HT-29 (cell line): Measurements from ENCODE around the gene FAM111A. TPM values are rescaled to one million over a fixed set of nuclear protein-coding genes. Genes with fewer than 3 reads are reported as not detected.

Experiments used
- DNase-seq: peaks from one replicate; pipeline ENCODE4 v3.0.0-alpha.2; 2015; ENCODE audit warnings: low spot score
- total RNA-seq: library from RNA; depleted of rRNA; stranded (reverse); fragments of >200 nt; shearing (Covaris generic); gene quantifications from 2 replicates; pipeline ENCODE4 v1.2.3, GENCODE V29; 2014; rRNA removed

Gene FAM111A
- total RNA-seq, 1 experiment from 2014 or later, result 51.9 TPM

DNA sequence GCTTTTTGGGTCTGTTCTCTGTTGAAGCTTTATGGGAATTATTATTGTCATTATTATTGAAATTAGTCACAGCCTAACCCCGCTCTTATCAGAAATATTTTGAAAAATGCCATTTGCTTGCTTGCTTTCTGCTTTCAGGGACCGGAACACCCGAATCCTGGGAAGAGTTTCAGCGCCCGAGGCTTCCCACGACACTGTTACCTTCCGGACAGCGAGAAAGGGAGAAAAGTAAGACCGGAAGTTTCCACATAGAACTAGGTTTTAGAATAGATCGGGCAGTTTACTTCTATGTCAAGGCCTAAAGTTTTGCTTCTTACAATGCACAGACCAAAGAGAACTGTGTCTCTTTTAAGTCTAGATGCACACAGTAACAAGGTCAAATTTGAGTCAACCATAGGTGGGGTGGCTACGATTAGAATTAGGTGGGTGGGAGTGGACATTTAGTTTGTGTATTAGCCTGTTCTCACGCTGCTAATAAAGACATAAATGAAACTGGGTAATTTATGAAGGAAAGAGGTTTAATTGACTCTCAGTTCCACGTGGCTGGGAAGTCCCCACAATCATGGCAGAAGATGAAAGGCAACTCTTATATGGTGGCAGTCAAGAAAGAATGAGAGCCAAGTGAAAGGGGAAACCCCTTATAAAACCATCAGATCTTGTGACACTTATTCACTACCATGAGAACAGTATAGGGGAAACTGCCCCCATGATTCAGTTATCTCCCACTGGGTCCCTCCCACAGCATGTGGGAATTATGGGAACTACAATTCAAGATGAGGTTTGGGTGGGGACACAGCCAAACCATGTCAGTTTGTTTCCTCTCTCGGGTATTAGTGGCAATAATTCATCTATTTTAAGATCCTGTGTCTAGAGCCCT is 57.1 kb downstream of the FAM111A start:
- DNase-seq, result no peak

DNA sequence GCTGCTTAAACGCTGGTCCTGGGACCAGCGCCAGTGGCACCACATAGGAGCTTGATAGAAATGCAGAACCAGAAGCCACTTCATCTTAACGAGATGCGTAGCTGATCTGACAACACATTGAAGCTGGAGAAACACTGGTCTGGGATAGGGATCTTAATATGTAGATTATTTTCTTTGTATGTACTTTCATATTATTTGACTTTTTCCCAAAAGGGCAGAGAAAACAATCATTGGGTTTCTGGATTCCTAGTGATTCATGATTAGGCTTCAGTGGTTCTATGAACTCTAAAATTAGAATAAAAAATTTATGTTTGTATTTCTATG is 57.7 kb downstream of the FAM111A start:
- no peak for DNase-seq

DNA sequence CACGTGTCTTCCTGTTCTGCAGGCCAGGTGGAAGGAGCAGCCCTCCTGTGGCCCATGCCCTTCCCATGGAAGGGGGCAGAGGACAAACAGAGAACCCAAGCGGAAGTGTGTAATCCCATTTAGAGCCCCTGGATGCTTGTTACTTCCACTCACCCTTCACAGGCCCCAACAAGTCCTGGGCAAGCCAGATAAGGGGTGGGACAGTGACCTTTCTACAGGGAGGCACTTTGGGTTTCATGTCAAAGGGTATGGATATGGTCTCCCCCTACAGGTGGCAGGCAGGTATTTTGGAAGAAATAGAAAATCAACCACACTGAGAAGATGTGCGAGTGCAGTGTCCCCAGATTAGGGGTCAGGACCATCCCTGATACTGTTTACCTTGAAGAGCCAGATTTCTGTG is 58.7 kb downstream of the FAM111A start:
- DNase-seq, result peak; percentile 49

Other genes starting within 250 kb of the FAM111A start
- not detected in 2 replicates for gene GLYATL1, start 203.4 kb upstream of the FAM111A start, total RNA-seq
- gene GLYATL1B, start 56.5 kb upstream of the FAM111A start, total RNA-seq, result not detected in 2 replicates
- 19.5 and 21.0 TPM in 2 replicates for gene FAM111B, start 35.6 kb upstream of the FAM111A start, total RNA-seq
- 20.8 and 22.6 TPM in 2 replicates for gene DTX4, start 29.3 kb downstream of the FAM111A start, total RNA-seq
- not detected in 2 replicates for gene MPEG1, start 70.1 kb downstream of the FAM111A start, total RNA-seq
- gene OR5AN1, start 216.0 kb downstream of the FAM111A start, total RNA-seq, result not detected in 2 replicates